ENCODE results near the gene CROCC.
"Not testable (repeated sequence)": the region's sequence is repeated elsewhere in the genome, so short reads cannot be mapped to it uniquely, and the experiment has no call there.

Gene CROCC

GRCh38 chr1:16921391-16922185, at the start of gene CROCC:
Gene CROCC, plus strand, starts transcription at chr1:16921931. Its CDS starts 88 bp downstream, at chr1:16922019.
- DNase-seq = peak; percentile 74

- DNase-seq = not testable (repeated sequence)
These were observed 49.3 kb upstream of the CROCC start for GRCh38 chr1:16872152-16873075.

- not testable (repeated sequence) for DNase-seq
These were observed 48.5 kb upstream of the CROCC start for GRCh38 chr1:16873076-16873879.

GRCh38 chr1:16874968-16875765, 46.6 kb upstream of the CROCC start:
- not testable (repeated sequence) for DNase-seq

- DNase-seq = not testable (repeated sequence)
These were observed 40.0 kb upstream of the CROCC start for GRCh38 chr1:16881742-16882141.

- no peak for DNase-seq
These were observed 38.7 kb upstream of the CROCC start for GRCh38 chr1:16882986-16883385.

GRCh38 chr1:16884487-16884886, 37.2 kb upstream of the CROCC start:
- not testable (repeated sequence) for DNase-seq

- no peak for DNase-seq
These were observed 34.7 kb upstream of the CROCC start for GRCh38 chr1:16886860-16887605.

GRCh38 chr1:16888860-16889816, 32.6 kb upstream of the CROCC start:
- peak; percentile 41 for DNase-seq

- DNase-seq = not testable (repeated sequence)
These were observed 31.2 kb upstream of the CROCC start for GRCh38 chr1:16890539-16891021.

GRCh38 chr1:16891057-16891456, 30.7 kb upstream of the CROCC start:
- not testable (repeated sequence) for DNase-seq

GRCh38 chr1:16892978-16893525, 28.7 kb upstream of the CROCC start:
- not testable (repeated sequence) for DNase-seq

- not testable (repeated sequence) for DNase-seq
These were observed 27.9 kb upstream of the CROCC start for GRCh38 chr1:16893796-16894195.

GRCh38 chr1:16894338-16894737, 27.4 kb upstream of the CROCC start:
- DNase-seq = not testable (repeated sequence)

- DNase-seq = not testable (repeated sequence)
These were observed 26.5 kb upstream of the CROCC start for GRCh38 chr1:16895233-16895597.

GRCh38 chr1:16895598-16896315, 26.0 kb upstream of the CROCC start, which contains the start of gene RNU1-2:
Gene RNU1-2, plus strand, starts transcription at chr1:16895980.
- DNase-seq = peak; percentile 86

- peak; percentile 57 for DNase-seq
These were observed 25.2 kb upstream of the CROCC start for GRCh38 chr1:16896316-16897055.

GRCh38 chr1:16897653-16898052, 24.1 kb upstream of the CROCC start:
- DNase-seq = not testable (repeated sequence)

Measured in NCI-H1436 (cell line).